OCI-LY3 (cell line): ENCODE results near the gene PPIL1.

Experiments
- H2AFZ ChIP-seq: fragments of 200-600, 300-600 bp; shearing (Covaris generic); 2 replicates; pipeline ENCODE4 v1.6.0; 2014; ENCODE audit warnings: antibody characterized with exemption, low read depth, low read length
- H3K27ac ChIP-seq: fragments of 200-600, 300-600 bp; sonication (generic); 2 replicates; pipeline ENCODE4 v1.5.1; 2014; ENCODE audit warnings: mild to moderate bottlenecking, low read length, moderate library complexity, mixed read lengths
- H3K27me3 ChIP-seq: fragments of 200-600, 300-600 bp; sonication (generic); 2 replicates; pipeline ENCODE4 v1.6.1; 2014; ENCODE audit warnings: low read depth, low read length, mixed read lengths
- H3K36me3 ChIP-seq: fragments of 200-600, 300-600 bp; sonication (generic); replicated peaks from 2 replicates; pipeline ENCODE3; 2014; ENCODE audit warnings: low read depth, low read length, mixed read lengths
- H3K4me1 ChIP-seq: fragments of 300-600, 200-600 bp; sonication (generic); 2 replicates; pipeline ENCODE4 v1.6.1; 2014; ENCODE audit warnings: low read length, mixed read lengths
- H3K4me2 ChIP-seq: fragments of 200-600, 300-600 bp; sonication (generic); 2 replicates; pipeline ENCODE4 v1.6.1; 2014; ENCODE audit warnings: low read length, mixed read lengths
- H3K4me3 ChIP-seq: fragments of 300-600, 200-600 bp; sonication (generic); 2 replicates; pipeline ENCODE4 v1.5.1; 2014; ENCODE audit warnings: antibody characterized with exemption, mild to moderate bottlenecking, low read length, moderate library complexity
- H3K79me2 ChIP-seq: fragments of 300-600, 200-600 bp; shearing (Covaris generic); 2 replicates; pipeline ENCODE4 v1.6.1; 2014; ENCODE audit warnings: mild to moderate bottlenecking, low read length, mixed read lengths
- H3K9ac ChIP-seq: fragments of 300-600, 200-600 bp; shearing (Covaris generic); 2 replicates; pipeline ENCODE4 v1.6.0; 2014; ENCODE audit warnings: mild to moderate bottlenecking, low read length, moderate library complexity
- H3K9me3 ChIP-seq: fragments of 200-600, 300-600 bp; shearing (Covaris generic); 2 replicates; pipeline ENCODE4 v1.6.1; 2014; ENCODE audit warnings: low read length, mixed read lengths; ENCODE audit not compliant: insufficient read depth
- H4K20me1 ChIP-seq: fragments of 200-600, 300-600 bp; sonication (generic); 2 replicates; pipeline ENCODE4 v1.6.1; 2016; ENCODE audit warnings: low read length, mixed read lengths; ENCODE audit not compliant: insufficient read depth
- EZH2phosphoT487 ChIP-seq: fragments of 200-600 bp; shearing (Covaris generic); IDR thresholded peaks from 2 replicates; pipeline ENCODE4 v1.6.1; 2018; ENCODE audit warnings: antibody characterized with exemption, mixed run types, low read depth
- TF ChIP-seq, protein P1 (sequence below): fragments of 200-600, 300-600 bp; sonication (generic); IDR thresholded peaks from 2 replicates; pipeline ENCODE4 v1.5.1; 2014; ENCODE audit warnings: antibody characterized with exemption, low read length, low read depth

The PPIL1 gene

DNA sequence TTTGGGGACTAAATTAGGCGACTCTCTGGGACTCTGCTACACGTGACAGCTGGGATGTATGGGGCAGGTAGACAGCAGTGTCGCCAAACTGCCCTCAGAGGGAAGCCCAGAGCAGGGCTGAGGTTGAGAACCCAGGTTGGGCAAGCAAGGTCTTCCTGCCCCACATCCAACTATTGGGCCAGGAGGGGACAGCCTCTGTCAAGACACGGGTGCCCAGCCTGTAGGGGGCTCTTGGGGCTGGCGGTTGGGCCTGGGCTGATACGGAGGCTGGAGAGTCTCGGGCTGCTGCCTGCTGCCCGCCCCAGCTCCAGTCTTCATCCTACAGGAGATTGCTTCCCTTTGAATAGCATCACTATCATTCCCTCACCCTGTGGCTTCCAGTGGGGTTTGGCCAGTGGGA is 68.7 kb downstream of the PPIL1 start:
- Histone ChIP-seq H3K27ac (no peak overlapping the region), H3K9me3 (no peaks in the 10 kb centered on the region), H3K79me2 (no peaks in the 10 kb centered on the region), H3K4me1 (no peaks in the 10 kb centered on the region), H2AFZ (no peak overlapping the region), H3K9ac (no peak overlapping the region), H3K4me3 (no peak overlapping the region), H3K4me2 (no peak overlapping the region), H3K27me3 (peaks cover 17% of the 10 kb centered on the region), H4K20me1 (no peaks in the 10 kb centered on the region), H3K36me3 (no peaks in the 10 kb centered on the region)
- TF ChIP-seq EZH2phosphoT487: no peak
- TF ChIP-seq, protein P1, sequence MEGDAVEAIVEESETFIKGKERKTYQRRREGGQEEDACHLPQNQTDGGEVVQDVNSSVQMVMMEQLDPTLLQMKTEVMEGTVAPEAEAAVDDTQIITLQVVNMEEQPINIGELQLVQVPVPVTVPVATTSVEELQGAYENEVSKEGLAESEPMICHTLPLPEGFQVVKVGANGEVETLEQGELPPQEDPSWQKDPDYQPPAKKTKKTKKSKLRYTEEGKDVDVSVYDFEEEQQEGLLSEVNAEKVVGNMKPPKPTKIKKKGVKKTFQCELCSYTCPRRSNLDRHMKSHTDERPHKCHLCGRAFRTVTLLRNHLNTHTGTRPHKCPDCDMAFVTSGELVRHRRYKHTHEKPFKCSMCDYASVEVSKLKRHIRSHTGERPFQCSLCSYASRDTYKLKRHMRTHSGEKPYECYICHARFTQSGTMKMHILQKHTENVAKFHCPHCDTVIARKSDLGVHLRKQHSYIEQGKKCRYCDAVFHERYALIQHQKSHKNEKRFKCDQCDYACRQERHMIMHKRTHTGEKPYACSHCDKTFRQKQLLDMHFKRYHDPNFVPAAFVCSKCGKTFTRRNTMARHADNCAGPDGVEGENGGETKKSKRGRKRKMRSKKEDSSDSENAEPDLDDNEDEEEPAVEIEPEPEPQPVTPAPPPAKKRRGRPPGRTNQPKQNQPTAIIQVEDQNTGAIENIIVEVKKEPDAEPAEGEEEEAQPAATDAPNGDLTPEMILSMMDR: no peak

DNA sequence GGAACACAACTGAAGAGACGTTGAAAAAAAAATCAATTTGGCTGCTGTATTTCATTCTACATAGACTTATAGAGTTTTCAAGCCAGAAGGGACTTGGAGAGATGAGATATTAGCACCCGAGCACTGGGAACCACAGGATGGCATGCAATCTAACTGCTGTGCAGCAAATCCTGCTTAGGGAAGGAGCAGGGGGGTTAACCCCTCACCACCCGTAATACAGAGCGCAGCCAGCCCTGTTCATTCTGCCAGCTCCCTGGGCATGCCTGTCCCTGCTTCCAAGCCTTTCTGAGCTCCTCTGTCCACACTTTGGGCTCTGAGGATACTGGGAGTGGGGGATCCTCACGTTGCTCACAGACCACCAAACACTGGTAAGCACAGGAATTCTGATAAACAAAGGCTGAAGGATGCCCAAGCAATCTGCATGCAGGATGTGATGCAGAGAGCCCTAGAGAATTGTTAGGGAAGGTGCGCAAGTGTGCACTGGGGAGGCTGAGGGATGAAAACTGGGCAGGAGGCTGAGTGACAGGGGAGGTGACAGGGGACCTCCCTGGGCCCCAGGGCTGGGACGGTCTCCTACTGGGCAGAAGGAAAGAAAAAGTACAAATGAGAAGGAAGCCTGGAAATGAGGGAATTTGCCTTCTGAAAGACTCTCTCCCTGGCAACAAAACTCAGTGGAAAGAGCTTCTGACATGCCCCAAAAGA is 69.4 kb downstream of the PPIL1 start:
- H3K36me3 ChIP-seq: no peaks in the 10 kb centered on the region
- no peaks in the 10 kb centered on the region for H3K79me2 ChIP-seq
- H3K27me3 ChIP-seq: peaks cover 17% of the 10 kb centered on the region
- no peak overlapping the region for H3K4me2 ChIP-seq
- H3K4me3 ChIP-seq: no peak overlapping the region
- TF ChIP-seq, protein P1: no peak
- no peak for TF ChIP-seq EZH2phosphoT487
- no peaks in the 10 kb centered on the region for H3K9me3 ChIP-seq
- H2AFZ ChIP-seq: no peak overlapping the region
- H3K27ac ChIP-seq: no peak overlapping the region
- H3K4me1 ChIP-seq: no peaks in the 10 kb centered on the region
- H3K9ac ChIP-seq: no peak overlapping the region
- no peaks in the 10 kb centered on the region for H4K20me1 ChIP-seq
